ENCODE measurements around the gene MPP3. TPM values are rescaled to one million over a fixed set of nuclear protein-coding genes. Genes with fewer than 3 reads are reported as not detected.
A peak's percentile ranks its signal among the peaks of the same experiment; 100 is the strongest.

Gene MPP3
- total RNA-seq, 4 donors from 2014 or later = 6.8 to 10.7 (median 7.5) TPM

- Histone ChIP-seq H3K4me3 (peak within 1 kb of the TSS; percentile 79 to 99 (median 88)), H3K4me1 (peaks cover 11 to 23% (median 19%) of the 10 kb centered on the region in 4 donors), H3K27ac (peak within 1 kb of the TSS; percentile 96 to 100 (median 100)), H3K9me3 (no peaks in the 10 kb centered on the region), H3K27me3 (peaks cover 15% of the 10 kb centered on the region), H3K36me3 (peaks cover 0 to 6% (median 1%) of the 10 kb centered on the region in 4 donors)
- in situ Hi-C loops (cut with MboI; ENCODE audit: low pct_ligation_motif_present in 1 of 4, low pct_unique_long_range_greater_than_20kb in 1 of 4, low sequenced_read_pairs in 3 of 4) (no loop called here), intact Hi-C loops (cut with DNase I; ENCODE audit: low total_unique reads) (no loop called here)
- TF ChIP-seq, protein P1, sequence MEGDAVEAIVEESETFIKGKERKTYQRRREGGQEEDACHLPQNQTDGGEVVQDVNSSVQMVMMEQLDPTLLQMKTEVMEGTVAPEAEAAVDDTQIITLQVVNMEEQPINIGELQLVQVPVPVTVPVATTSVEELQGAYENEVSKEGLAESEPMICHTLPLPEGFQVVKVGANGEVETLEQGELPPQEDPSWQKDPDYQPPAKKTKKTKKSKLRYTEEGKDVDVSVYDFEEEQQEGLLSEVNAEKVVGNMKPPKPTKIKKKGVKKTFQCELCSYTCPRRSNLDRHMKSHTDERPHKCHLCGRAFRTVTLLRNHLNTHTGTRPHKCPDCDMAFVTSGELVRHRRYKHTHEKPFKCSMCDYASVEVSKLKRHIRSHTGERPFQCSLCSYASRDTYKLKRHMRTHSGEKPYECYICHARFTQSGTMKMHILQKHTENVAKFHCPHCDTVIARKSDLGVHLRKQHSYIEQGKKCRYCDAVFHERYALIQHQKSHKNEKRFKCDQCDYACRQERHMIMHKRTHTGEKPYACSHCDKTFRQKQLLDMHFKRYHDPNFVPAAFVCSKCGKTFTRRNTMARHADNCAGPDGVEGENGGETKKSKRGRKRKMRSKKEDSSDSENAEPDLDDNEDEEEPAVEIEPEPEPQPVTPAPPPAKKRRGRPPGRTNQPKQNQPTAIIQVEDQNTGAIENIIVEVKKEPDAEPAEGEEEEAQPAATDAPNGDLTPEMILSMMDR (IDR thresholded peaks at IDR 0.05) = peak in 1 of 5 experiments; percentile 24
- TF ChIP-seq POLR2A (IDR thresholded peaks at IDR 0.05) (peak; percentile 89), EP300 (IDR thresholded peaks at IDR 0.05; ENCODE audit: low read depth) (peak; percentile 56), POLR2AphosphoS5 (IDR thresholded peaks at IDR 0.05) (peak; percentile 90 to 95 (median 93))
- peak; percentile 96 for DNase-seq
- 0% methylated on average over 56 of the region's 100 CpGs; no CpG with 5 or more reads in 1 of the 2 donors for WGBS, 2 donors (ENCODE audit: low coverage in 1 of 2)
Measured at GRCh38 chr17:43778337-43779144, 54.4 kb downstream of the MPP3 start, which contains the start of gene DUSP3. Gene DUSP3, minus strand, starts transcription at chr17:43778977. Its CDS starts 53 bp downstream, at chr17:43778924.

GRCh38 chr17:43774304-43775250 is 58.4 kb downstream of the MPP3 start:
- H3K36me3 ChIP-seq = peaks cover 0 to 23% (median 7%) of the 10 kb centered on the region in 4 donors
- 91 to 92% methylated on average over 2 to 16 of the region's 16 CpGs for WGBS, 2 donors (ENCODE audit: low coverage in 1 of 2)
- no peak for DNase-seq

GRCh38 chr17:43772877-43773648 is 59.9 kb downstream of the MPP3 start:
- H3K4me1 ChIP-seq = peaks cover 6 to 36% (median 18%) of the 10 kb centered on the region in 4 donors
- peaks cover 0 to 34% (median 7%) of the 10 kb centered on the region in 4 donors for H3K36me3 ChIP-seq
- H3K4me3 ChIP-seq = no peak overlapping the region
- in situ Hi-C loops (cut with MboI; ENCODE audit: low pct_ligation_motif_present in 1 of 4, low pct_unique_long_range_greater_than_20kb in 1 of 4, low sequenced_read_pairs in 3 of 4) = no loop called here
- intact Hi-C loops (cut with DNase I; ENCODE audit: low total_unique reads) = no loop called here
- H3K27ac ChIP-seq = peak overlapping the region in 3 of 4 donors; percentile 26 to 37 (median 33)
- no peak for DNase-seq
- no peaks in the 10 kb centered on the region for H3K27me3 ChIP-seq
- WGBS, 2 donors (ENCODE audit: low coverage in 1 of 2) = 58 to 61% methylated on average over 5 to 10 of the region's 10 CpGs
- TF ChIP-seq, protein P1 (IDR thresholded peaks at IDR 0.05) = no peak
- no peak for TF ChIP-seq EP300 (IDR thresholded peaks at IDR 0.05; ENCODE audit: low read depth)
- no peak for TF ChIP-seq POLR2AphosphoS5 (IDR thresholded peaks at IDR 0.05)
- TF ChIP-seq POLR2A (IDR thresholded peaks at IDR 0.05) = no peak
- H3K9me3 ChIP-seq = no peaks in the 10 kb centered on the region

More at GRCh38 chr17:43774304-43775250, 58.4 kb downstream of the MPP3 start:
- H3K4me3 ChIP-seq = no peak overlapping the region
- peaks cover 11 to 31% (median 20%) of the 10 kb centered on the region in 4 donors for H3K4me1 ChIP-seq
- no peak for TF ChIP-seq POLR2A (IDR thresholded peaks at IDR 0.05)
- no peak for TF ChIP-seq POLR2AphosphoS5 (IDR thresholded peaks at IDR 0.05)
- TF ChIP-seq, protein P1 (IDR thresholded peaks at IDR 0.05) = no peak
- TF ChIP-seq EP300 (IDR thresholded peaks at IDR 0.05; ENCODE audit: low read depth) = no peak
- in situ Hi-C loops (cut with MboI; ENCODE audit: low pct_ligation_motif_present in 1 of 4, low pct_unique_long_range_greater_than_20kb in 1 of 4, low sequenced_read_pairs in 3 of 4) (no loop called here), intact Hi-C loops (cut with DNase I; ENCODE audit: low total_unique reads) (no loop called here)
- no peaks in the 10 kb centered on the region for H3K27me3 ChIP-seq
- H3K27ac ChIP-seq = no peak overlapping the region
- H3K9me3 ChIP-seq = no peaks in the 10 kb centered on the region
